GM19372 (cell line): ENCODE results near the gene BABAM2.
"Not testable (repeated sequence)": the region's sequence is repeated elsewhere in the genome, so short reads cannot be mapped to it uniquely, and the experiment has no call there.

Source experiments
- ATAC-seq: cut with Tn5 transposase; IDR thresholded peaks from one replicate; pipeline ENCODE4 v1.9.1; 2021; ENCODE audit warnings: mild to moderate bottlenecking, low read depth, moderate library complexity; ENCODE audit not compliant: unreplicated experiment

BABAM2 gene

GRCh38 chr2:28098501-28099225, 208.1 kb downstream of the BABAM2 start:
- no peak for ATAC-seq

- ATAC-seq = no peak
Measured at GRCh38 chr2:28101123-28101522, 210.6 kb downstream of the BABAM2 start.

GRCh38 chr2:28101892-28102291, 211.4 kb downstream of the BABAM2 start:
- ATAC-seq = no peak

GRCh38 chr2:28102455-28102874, 211.9 kb downstream of the BABAM2 start:
- ATAC-seq = no peak

- ATAC-seq = no peak
Measured at GRCh38 chr2:28103611-28104010, 213.1 kb downstream of the BABAM2 start.

GRCh38 chr2:28108143-28108542, 217.6 kb downstream of the BABAM2 start:
- ATAC-seq = no peak

GRCh38 chr2:28113771-28114170, 223.2 kb downstream of the BABAM2 start:
- ATAC-seq = not testable (repeated sequence)

- ATAC-seq = no peak
Measured at GRCh38 chr2:28117104-28117596, 226.6 kb downstream of the BABAM2 start.

- ATAC-seq = no peak
Measured at GRCh38 chr2:28119631-28120030, 229.1 kb downstream of the BABAM2 start.

- ATAC-seq = no peak
Measured at GRCh38 chr2:28128281-28128950, 237.9 kb downstream of the BABAM2 start.

- ATAC-seq = no peak
Measured at GRCh38 chr2:28129955-28130695, 239.6 kb downstream of the BABAM2 start.

GRCh38 chr2:28133778-28134177, 243.2 kb downstream of the BABAM2 start:
- ATAC-seq = no peak

- no peak for ATAC-seq
Measured at GRCh38 chr2:28134262-28134812, 243.8 kb downstream of the BABAM2 start.

- ATAC-seq = no peak
Measured at GRCh38 chr2:28134857-28135256, 244.3 kb downstream of the BABAM2 start.

- no peak for ATAC-seq
Measured at GRCh38 chr2:28135324-28135723, 244.8 kb downstream of the BABAM2 start.

GRCh38 chr2:28135799-28136198, 245.3 kb downstream of the BABAM2 start:
- ATAC-seq = no peak

GRCh38 chr2:28136556-28136955, 246.0 kb downstream of the BABAM2 start:
- no peak for ATAC-seq

GRCh38 chr2:28137221-28137620, 246.7 kb downstream of the BABAM2 start:
- ATAC-seq = no peak

- no peak for ATAC-seq
Measured at GRCh38 chr2:28142386-28142785, 251.9 kb downstream of the BABAM2 start.

GRCh38 chr2:28148000-28148399, 257.5 kb downstream of the BABAM2 start:
- ATAC-seq = no peak

- ATAC-seq = no peak
Measured at GRCh38 chr2:28148566-28148965, 258.0 kb downstream of the BABAM2 start.
